ENCODE measurements around the gene INPP4B. TPM values are rescaled to one million over a fixed set of nuclear protein-coding genes. Genes with fewer than 3 reads are reported as not detected.

Gene INPP4B
- total RNA-seq, 1 experiment from 2014 or later, result not detected

DNA sequence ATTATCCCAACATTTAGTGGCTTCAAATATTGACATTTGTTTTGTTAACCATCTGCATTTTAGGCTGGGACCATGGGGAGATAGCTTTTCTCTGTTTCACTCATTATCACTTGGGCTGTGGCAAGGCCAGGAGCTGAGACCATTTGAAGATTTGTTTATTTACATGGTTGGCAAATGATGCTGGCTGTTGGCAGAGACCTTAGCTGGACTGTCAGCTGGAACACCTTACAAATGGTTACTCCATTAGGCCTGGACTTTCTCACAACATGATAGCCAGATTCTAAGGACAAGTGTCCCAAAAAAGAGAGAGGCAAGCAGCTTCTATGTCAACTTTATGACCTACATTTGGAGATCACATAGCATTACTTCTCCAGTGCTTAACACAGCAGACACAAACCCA lies 130.4 kb downstream of the INPP4B start:
- H3K4me1 ChIP-seq (ENCODE audit: low read length), result no peaks in the 10 kb centered on the region
- no peak overlapping the region for H3K9ac ChIP-seq (ENCODE audit: low read length)
- H3K9me3 ChIP-seq (ENCODE audit: low read length), result no peaks in the 10 kb centered on the region
- no peaks in the 10 kb centered on the region for H3K36me3 ChIP-seq (ENCODE audit: insufficient read depth, low read length)
- H3K27me3 ChIP-seq (ENCODE audit: low read length), result no peaks in the 10 kb centered on the region
- H3K27ac ChIP-seq (ENCODE audit: low read length), result no peak overlapping the region
- H3K4me3 ChIP-seq (ENCODE audit: low read length), result no peak overlapping the region
- no peak for DNase-seq
- no peak overlapping the region for H3K4me2 ChIP-seq (ENCODE audit: low read depth, low read length, poor library complexity, severe bottlenecking)
- H3K9me2 ChIP-seq (replicated peaks; ENCODE audit: insufficient read depth, low read length), result no peaks in the 10 kb centered on the region
- no peak overlapping the region for H2AFZ ChIP-seq (ENCODE audit: low read length)
- no peaks in the 10 kb centered on the region for H4K20me1 ChIP-seq (ENCODE audit: insufficient read depth, low read depth, low read length)
- H3K79me2 ChIP-seq (ENCODE audit: low read length), result no peaks in the 10 kb centered on the region

- H3K4me3 ChIP-seq (ENCODE audit: low read length), result no peak overlapping the region
- no peaks in the 10 kb centered on the region for H3K27me3 ChIP-seq (ENCODE audit: low read length)
- no peaks in the 10 kb centered on the region for H3K4me1 ChIP-seq (ENCODE audit: low read length)
- no peaks in the 10 kb centered on the region for H3K36me3 ChIP-seq (ENCODE audit: insufficient read depth, low read length)
- no peak overlapping the region for H3K27ac ChIP-seq (ENCODE audit: low read length)
- H3K9me2 ChIP-seq (replicated peaks; ENCODE audit: insufficient read depth, low read length), result no peaks in the 10 kb centered on the region
- no peak for DNase-seq
- no peak overlapping the region for H2AFZ ChIP-seq (ENCODE audit: low read length)
- H3K79me2 ChIP-seq (ENCODE audit: low read length), result no peaks in the 10 kb centered on the region
- no peaks in the 10 kb centered on the region for H4K20me1 ChIP-seq (ENCODE audit: insufficient read depth, low read depth, low read length)
- H3K4me2 ChIP-seq (ENCODE audit: low read depth, low read length, poor library complexity, severe bottlenecking), result no peak overlapping the region
- no peak overlapping the region for H3K9ac ChIP-seq (ENCODE audit: low read length)
- no peaks in the 10 kb centered on the region for H3K9me3 ChIP-seq (ENCODE audit: low read length)
Observed at GRCh38 chr4:142713282-142714030, 132.6 kb downstream of the INPP4B start.

DNA sequence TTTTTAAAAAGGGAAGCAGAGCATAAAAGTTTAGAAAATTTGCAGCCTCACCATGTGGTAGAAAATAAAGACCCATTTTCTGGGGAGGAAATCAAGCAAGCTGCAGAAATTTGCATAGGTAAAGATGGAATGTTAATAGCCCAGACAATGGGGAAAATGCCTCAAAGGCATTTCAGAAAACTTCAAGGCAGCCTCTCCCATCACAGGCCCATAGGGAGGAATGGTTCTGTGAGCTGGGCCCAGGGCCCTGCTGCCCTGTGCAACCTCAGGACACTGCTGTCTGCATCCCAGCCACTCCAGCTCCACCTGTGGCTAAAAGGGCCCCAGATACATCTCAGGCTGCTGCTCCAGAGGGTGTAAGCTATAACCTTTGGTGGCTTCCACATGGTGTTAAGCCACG lies 137.9 kb downstream of the INPP4B start:
- H3K9me3 ChIP-seq (ENCODE audit: low read length), result no peaks in the 10 kb centered on the region
- DNase-seq, result no peak
- H3K4me2 ChIP-seq (ENCODE audit: low read depth, low read length, poor library complexity, severe bottlenecking), result no peak overlapping the region
- no peaks in the 10 kb centered on the region for H3K4me1 ChIP-seq (ENCODE audit: low read length)
- H3K9me2 ChIP-seq (replicated peaks; ENCODE audit: insufficient read depth, low read length), result no peaks in the 10 kb centered on the region
- no peak overlapping the region for H3K9ac ChIP-seq (ENCODE audit: low read length)
- no peaks in the 10 kb centered on the region for H4K20me1 ChIP-seq (ENCODE audit: insufficient read depth, low read depth, low read length)
- no peak overlapping the region for H2AFZ ChIP-seq (ENCODE audit: low read length)
- no peaks in the 10 kb centered on the region for H3K79me2 ChIP-seq (ENCODE audit: low read length)
- no peak overlapping the region for H3K27ac ChIP-seq (ENCODE audit: low read length)
- H3K27me3 ChIP-seq (ENCODE audit: low read length), result no peaks in the 10 kb centered on the region
- H3K4me3 ChIP-seq (ENCODE audit: low read length), result no peak overlapping the region
- no peaks in the 10 kb centered on the region for H3K36me3 ChIP-seq (ENCODE audit: insufficient read depth, low read length)

- Histone ChIP-seq H3K36me3 (ENCODE audit: insufficient read depth, low read length) (no peaks in the 10 kb centered on the region), H3K27ac (ENCODE audit: low read length) (no peak overlapping the region), H3K9me3 (ENCODE audit: low read length) (no peaks in the 10 kb centered on the region), H3K4me1 (ENCODE audit: low read length) (no peaks in the 10 kb centered on the region), H3K27me3 (ENCODE audit: low read length) (no peaks in the 10 kb centered on the region), H4K20me1 (ENCODE audit: insufficient read depth, low read depth, low read length) (no peaks in the 10 kb centered on the region), H3K79me2 (ENCODE audit: low read length) (no peaks in the 10 kb centered on the region), H3K9ac (ENCODE audit: low read length) (no peak overlapping the region), H3K9me2 (replicated peaks; ENCODE audit: insufficient read depth, low read length) (no peaks in the 10 kb centered on the region), H3K4me2 (ENCODE audit: low read depth, low read length, poor library complexity, severe bottlenecking) (no peak overlapping the region), H3K4me3 (ENCODE audit: low read length) (no peak overlapping the region), H2AFZ (ENCODE audit: low read length) (no peak overlapping the region)
- no peak for DNase-seq
Observed at GRCh38 chr4:142707401-142707800, 138.7 kb downstream of the INPP4B start.

GRCh38 chr4:142706381-142706780 lies 139.7 kb downstream of the INPP4B start:
- H3K27ac ChIP-seq (ENCODE audit: low read length), result no peak overlapping the region
- DNase-seq, result no peak
- H3K4me1 ChIP-seq (ENCODE audit: low read length), result no peaks in the 10 kb centered on the region
- no peak overlapping the region for H3K4me3 ChIP-seq (ENCODE audit: low read length)
- H3K36me3 ChIP-seq (ENCODE audit: insufficient read depth, low read length), result no peaks in the 10 kb centered on the region
- no peaks in the 10 kb centered on the region for H3K9me3 ChIP-seq (ENCODE audit: low read length)
- no peaks in the 10 kb centered on the region for H4K20me1 ChIP-seq (ENCODE audit: insufficient read depth, low read depth, low read length)
- H3K79me2 ChIP-seq (ENCODE audit: low read length), result no peaks in the 10 kb centered on the region
- H3K9me2 ChIP-seq (replicated peaks; ENCODE audit: insufficient read depth, low read length), result no peaks in the 10 kb centered on the region
- H3K4me2 ChIP-seq (ENCODE audit: low read depth, low read length, poor library complexity, severe bottlenecking), result no peak overlapping the region
- no peaks in the 10 kb centered on the region for H3K27me3 ChIP-seq (ENCODE audit: low read length)
- no peak overlapping the region for H3K9ac ChIP-seq (ENCODE audit: low read length)
- H2AFZ ChIP-seq (ENCODE audit: low read length), result no peak overlapping the region

- Histone ChIP-seq H3K79me2 (ENCODE audit: low read length) (no peaks in the 10 kb centered on the region), H3K36me3 (ENCODE audit: insufficient read depth, low read length) (no peaks in the 10 kb centered on the region), H3K4me3 (ENCODE audit: low read length) (no peak overlapping the region), H3K4me1 (ENCODE audit: low read length) (no peaks in the 10 kb centered on the region), H3K9me2 (replicated peaks; ENCODE audit: insufficient read depth, low read length) (no peaks in the 10 kb centered on the region), H3K27ac (ENCODE audit: low read length) (no peak overlapping the region), H4K20me1 (ENCODE audit: insufficient read depth, low read depth, low read length) (no peaks in the 10 kb centered on the region), H3K9me3 (ENCODE audit: low read length) (no peaks in the 10 kb centered on the region), H2AFZ (ENCODE audit: low read length) (no peak overlapping the region), H3K9ac (ENCODE audit: low read length) (no peak overlapping the region), H3K4me2 (ENCODE audit: low read depth, low read length, poor library complexity, severe bottlenecking) (no peak overlapping the region), H3K27me3 (ENCODE audit: low read length) (no peaks in the 10 kb centered on the region)
- no peak for DNase-seq
Observed at GRCh38 chr4:142705820-142706219, 140.3 kb downstream of the INPP4B start.

DNA sequence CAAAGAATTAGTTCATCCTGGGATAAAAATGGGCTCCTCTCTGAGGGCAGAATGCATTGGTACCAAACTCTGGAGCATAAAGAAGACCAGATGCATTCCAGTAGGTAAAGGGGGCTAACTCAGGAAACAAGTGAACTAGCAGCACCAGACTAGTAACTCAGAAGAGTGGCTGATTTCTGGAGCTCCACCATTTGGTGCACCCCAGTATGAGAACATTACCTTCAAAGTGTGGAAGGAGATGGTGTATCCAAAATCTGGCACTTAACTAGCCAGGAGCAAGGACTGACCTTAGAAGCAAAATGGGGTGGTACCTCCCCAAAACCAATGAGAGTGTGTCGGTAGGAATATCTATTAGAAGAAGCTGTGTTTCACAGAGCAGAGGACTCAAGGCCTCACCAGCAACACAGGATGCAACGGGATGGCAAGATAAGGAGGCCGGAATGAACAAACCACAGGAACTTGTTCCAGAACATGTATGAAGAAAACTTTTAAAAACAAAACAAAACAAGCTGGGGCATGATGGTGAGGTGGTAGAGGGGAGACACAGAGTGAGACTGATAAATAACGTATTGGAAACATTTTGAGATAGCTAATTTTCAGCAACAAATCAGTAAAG lies 142.3 kb downstream of the INPP4B start:
- Histone ChIP-seq H2AFZ (ENCODE audit: low read length) (no peak overlapping the region), H3K4me2 (ENCODE audit: low read depth, low read length, poor library complexity, severe bottlenecking) (no peak overlapping the region), H3K36me3 (ENCODE audit: insufficient read depth, low read length) (no peaks in the 10 kb centered on the region), H3K79me2 (ENCODE audit: low read length) (no peaks in the 10 kb centered on the region), H3K4me1 (ENCODE audit: low read length) (no peaks in the 10 kb centered on the region), H3K4me3 (ENCODE audit: low read length) (no peak overlapping the region), H3K27ac (ENCODE audit: low read length) (no peak overlapping the region), H3K9ac (ENCODE audit: low read length) (no peak overlapping the region), H3K9me3 (ENCODE audit: low read length) (no peaks in the 10 kb centered on the region), H3K9me2 (replicated peaks; ENCODE audit: insufficient read depth, low read length) (no peaks in the 10 kb centered on the region), H3K27me3 (ENCODE audit: low read length) (no peaks in the 10 kb centered on the region), H4K20me1 (ENCODE audit: insufficient read depth, low read depth, low read length) (no peaks in the 10 kb centered on the region)
- no peak for DNase-seq

DNA sequence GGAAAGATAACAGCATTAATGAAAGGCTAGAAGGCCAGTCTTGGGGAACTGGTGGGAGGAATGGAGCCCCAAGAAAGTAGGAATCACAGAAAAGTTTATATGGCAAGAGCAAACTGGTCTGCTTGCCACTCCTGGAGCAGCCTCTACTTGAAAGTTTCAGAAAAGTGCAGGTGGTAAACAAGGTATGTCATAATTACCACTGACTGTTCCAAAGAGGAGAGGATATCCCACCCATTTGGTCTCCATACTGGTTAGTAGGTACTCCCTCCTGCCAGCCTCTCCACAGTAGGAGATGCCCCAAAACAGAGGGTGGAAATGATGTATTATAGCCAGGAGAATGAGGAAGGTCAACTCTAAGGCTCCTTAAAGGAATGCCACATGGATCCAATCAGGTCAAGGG lies 145.1 kb downstream of the INPP4B start:
- H3K27me3 ChIP-seq (ENCODE audit: low read length), result no peaks in the 10 kb centered on the region
- H3K4me2 ChIP-seq (ENCODE audit: low read depth, low read length, poor library complexity, severe bottlenecking), result no peak overlapping the region
- no peaks in the 10 kb centered on the region for H3K9me3 ChIP-seq (ENCODE audit: low read length)
- H3K9me2 ChIP-seq (replicated peaks; ENCODE audit: insufficient read depth, low read length), result no peaks in the 10 kb centered on the region
- no peaks in the 10 kb centered on the region for H4K20me1 ChIP-seq (ENCODE audit: insufficient read depth, low read depth, low read length)
- no peak overlapping the region for H3K4me3 ChIP-seq (ENCODE audit: low read length)
- H3K9ac ChIP-seq (ENCODE audit: low read length), result no peak overlapping the region
- no peak for DNase-seq
- H3K36me3 ChIP-seq (ENCODE audit: insufficient read depth, low read length), result no peaks in the 10 kb centered on the region
- H3K79me2 ChIP-seq (ENCODE audit: low read length), result no peaks in the 10 kb centered on the region
- H2AFZ ChIP-seq (ENCODE audit: low read length), result no peak overlapping the region
- no peak overlapping the region for H3K27ac ChIP-seq (ENCODE audit: low read length)
- H3K4me1 ChIP-seq (ENCODE audit: low read length), result no peaks in the 10 kb centered on the region
